Inflammatory macrophage (primary cell): ENCODE results near the gene SCN2A.

Experiments
- DNase-seq, 2 donors: peaks; one replicate each; pipeline ENCODE4 v3.0.0-alpha.2; 2020 to 2022

SCN2A gene

GRCh38 chr2:165425556-165425955 is 186.3 kb downstream of the SCN2A start:
- DNase-seq = no peak

- no peak for DNase-seq
Measured at GRCh38 chr2:165427686-165428085, 188.5 kb downstream of the SCN2A start.

GRCh38 chr2:165428926-165429325 is 189.7 kb downstream of the SCN2A start:
- DNase-seq = no peak

- DNase-seq = no peak
Measured at GRCh38 chr2:165431014-165431413, 191.8 kb downstream of the SCN2A start.

GRCh38 chr2:165432234-165432966 is 193.2 kb downstream of the SCN2A start:
- no peak for DNase-seq

GRCh38 chr2:165434865-165435496 is 195.8 kb downstream of the SCN2A start:
- DNase-seq = no peak

- DNase-seq = no peak
Measured at GRCh38 chr2:165435611-165436010, 196.4 kb downstream of the SCN2A start.

- no peak for DNase-seq
Measured at GRCh38 chr2:165436559-165436958, 197.3 kb downstream of the SCN2A start.

- DNase-seq = no peak
Measured at GRCh38 chr2:165440367-165440766, 201.2 kb downstream of the SCN2A start.
